ENCODE results near the gene ACOX3.

Gene ACOX3

GRCh38 chr4:8365353-8365752 lies 75.2 kb downstream of the ACOX3 start (continued):
- TF ChIP-seq ZSCAN18 (tag by site-specific recombination; IDR thresholded peaks at IDR 0.05) (no peak), ZBTB26 (tag by site-specific recombination; optimal IDR thresholded peaks at IDR 0.05) (no peak), YY1 (tag by site-specific recombination; IDR thresholded peaks at IDR 0.05) (no peak), PBX3 (CRISPR knock-in tag; IDR thresholded peaks at IDR 0.05) (no peak), OSR2 (tag by site-specific recombination; IDR thresholded peaks at IDR 0.05) (no peak)

GRCh38 chr4:8364848-8365350 lies 75.6 kb downstream of the ACOX3 start:
- Histone ChIP-seq H3K27ac (ENCODE audit: extremely low read depth, low read depth, low read length) (no peak overlapping the region), H3K4me3 (ENCODE audit: low read depth, low read length) (no peak overlapping the region), H3K36me3 (ENCODE audit: control insufficient read depth in 2 of 2, insufficient read depth in 1 of 2, low read length in 2 of 2) (no peaks in the 10 kb centered on the region), H3K9me3 (ENCODE audit: control insufficient read depth, insufficient read depth, low read depth, low read length) (no peaks in the 10 kb centered on the region), H3K4me1 (ENCODE audit: control insufficient read depth, insufficient read depth, low read length) (no peaks in the 10 kb centered on the region)
- TF ChIP-seq YY2 (tag by site-specific recombination; IDR thresholded peaks at IDR 0.05) (no peak), ZNF654 (tag by site-specific recombination; IDR thresholded peaks at IDR 0.05; ENCODE audit: low read depth) (no peak), ZNF76 (tag by site-specific recombination; IDR thresholded peaks at IDR 0.05; ENCODE audit: borderline replicate concordance, low read depth) (no peak), ZBTB10 (tag by site-specific recombination; IDR thresholded peaks at IDR 0.05) (no peak), ZNF629 (tag by site-specific recombination; IDR thresholded peaks at IDR 0.05) (no peak), ZNF560 (tag by site-specific recombination; IDR thresholded peaks at IDR 0.05; ENCODE audit: borderline replicate concordance) (no peak), ZNF692 (tag by site-specific recombination; IDR thresholded peaks at IDR 0.05) (no peak), ZFP41 (tag by site-specific recombination; IDR thresholded peaks at IDR 0.05; ENCODE audit: borderline replicate concordance) (no peak), ZNF362 (tag by site-specific recombination; IDR thresholded peaks at IDR 0.05) (no peak), ZNF214 (tag by site-specific recombination; IDR thresholded peaks at IDR 0.05; ENCODE audit: borderline replicate concordance) (no peak), ZBTB11 (tag by site-specific recombination; conservative IDR thresholded peaks at IDR 0.05; ENCODE audit: low read depth) (no peak)
- CTCF ChIA-PET = interaction anchor here (0.6 kb wide), 1 partner anchor 44 kb away, joined by 4 read pairs; no protein-coding TSS in a partner anchor
- POLR2A ChIA-PET = no interaction called here
